Heart left ventricle (tissue), 16 donors: Measurements from ENCODE around the gene LBX1. TPM values are rescaled to one million over a fixed set of nuclear protein-coding genes. Genes with fewer than 3 reads are reported as not detected.

Experiments used
- ATAC-seq, 4 donors: fragments of 200-7000 bp; cut with Tn5 transposase; one replicate each; pipeline ENCODE4 v1.9.1; 2020 to 2022; ENCODE audit warnings: moderate library complexity in 4 of 4, mild to moderate bottlenecking in 3 of 4, moderate number of reproducible peaks in 1 of 4
- DNase-seq, 5 donors: peaks; one replicate each; pipeline ENCODE4 v3.0.0-alpha.2; 2020
- H3K27ac ChIP-seq, 12 donors: fragments of 200-600 bp; sonication (generic) in 4 of 12; one replicate each; pipeline versions ENCODE4 v1.5.0 to v1.8.0; 2016 to 2022; ENCODE audit warnings: mild to moderate bottlenecking in 2 of 12
- H3K27me3 ChIP-seq, 9 donors: fragments of 200-600 bp; sonication (generic) in 2 of 9; one replicate each; pipeline versions ENCODE4 v1.5.1 to v1.8.0; 2016 to 2022; ENCODE audit warnings: mild to moderate bottlenecking in 3 of 9
- H3K36me3 ChIP-seq, 9 donors: fragments of 200-600 bp; sonication (generic) in 2 of 9; one replicate each; pipeline versions ENCODE4 v1.5.0 to v1.8.0; 2018 to 2022; ENCODE audit warnings: mild to moderate bottlenecking in 2 of 9
- H3K4me1 ChIP-seq, 12 donors: fragments of 200-600 bp; sonication (generic) in 4 of 12; one replicate each; pipeline versions ENCODE4 v1.5.0 to v1.8.0; 2016 to 2022; ENCODE audit warnings: mild to moderate bottlenecking in 3 of 12
- H3K4me3 ChIP-seq, 12 donors: fragments of 200-600 bp; sonication (generic) in 4 of 12; one replicate each; pipeline versions ENCODE4 v1.5.0 to v1.8.0; 2017 to 2022; ENCODE audit warnings: mild to moderate bottlenecking in 9 of 12, moderate library complexity in 4 of 12
- H3K9me3 ChIP-seq, 12 donors: fragments of 200-600 bp; sonication (generic) in 4 of 12; one replicate each; pipeline versions ENCODE4 v1.5.0 to v1.8.0; 2016 to 2022; ENCODE audit warnings: mild to moderate bottlenecking in 1 of 12
- CTCF ChIP-seq, 12 donors: fragments of 200-600 bp; sonication (generic) in 4 of 12; IDR thresholded peaks; one replicate each; pipeline versions ENCODE4 v1.5.0 to v1.8.0; 2018 to 2022; ENCODE audit warnings: antibody characterized with exemption in 12 of 12, mild to moderate bottlenecking in 5 of 12
- POLR2A ChIP-seq, 2 donors: fragments of 450-650 bp; IDR thresholded peaks; one replicate each; pipeline ENCODE4 v1.6.1; 2017; ENCODE audit warnings: antibody characterized with exemption in 2 of 2, mild to moderate bottlenecking in 2 of 2, moderate library complexity in 2 of 2
- WGBS, 4 donors: extraction: QIAGEN DNeasy Blood & Tissue Kit in 2 of 4; methylation state at CpG; one replicate each; pipeline versions ENCODE4 v1.1.5 to v1.1.7; 2013 to 2018; 5-methylcytosine and 5-hydroxymethylcytosine counted together
- intact Hi-C, 10 donors: fragments of 100-400 bp; cut with DNase I; formaldehyde crosslinking; loops; one replicate each; pipeline versions ENCODE4 v1.11.1 to v1.14.2; 2022
- polyA plus RNA-seq, 2 donors: library from polyadenylated mRNA; stranded (reverse); fragments of 200-250 nt; gene quantifications; one replicate each; pipeline ENCODE4 v1.2.3, GENCODE V29; 2013
- total RNA-seq, 9 donors: library from RNA; depleted of rRNA in 2 of 9; stranded (reverse); fragments of >200 nt in 2 of 9; fragmentation: NEBNext Ultra II Directional in 3 of 9; extraction: Animal tissue kit (Norgen Biotek cat#: 25700) in 3 of 9; gene quantifications; one replicate each; pipeline versions ENCODE4 v1.1.0 to v1.2.4, GENCODE V29; 2016 to 2023
- donor health status: ischemic (EF 13 %, LVEDD 7.1; RV severe dilation, severe dysfunction).
- donor health status: healthy with polysubstance abuse.
- donor health status: DM: no; HTN: yes; CAD: no.
- donor health status: DM: no; HTN: no; CAD: no.
- donor health status: ischemic (EF 25% LVEDD 6.9; RV normal size, moderate dysfunction).
- donor health status: ischemic (EF 25% LVEDD 5.7; RV mildly dilated, moderate dysfunction).
- donor health status: healthy.
- donor health status: DM: yes; HTN: yes; CAD: no.
- donor health status: ischemic (EF 35%, LVEDD 5.7; RV mildly dilated, moderate dysfunction).
- donor health status: nonischemic (EF 11% LVEDD 7.7; RV severe dilation, severe dysfunction).
- donor health status: DM: yes; HTN: yes; CAD: no.
- donor health status: PGD.
- donor health status: ischemic (EF 29% LVEDD 5.4; RV normal size, mild dysfunction).
- donor health status: nonischemic (EF 23%, LVEDD 6.1; RV moderate dilation, normal function).

LBX1 gene
- total and polyA plus RNA-seq, 11 donors = 0.08 TPM; not detected in 10

- peaks cover 43 to 96% (median 80%) of the 10 kb centered on the region in 9 donors for H3K27me3 ChIP-seq
- H3K4me1 ChIP-seq = peaks cover 0 to 15% (median 6%) of the 10 kb centered on the region in 12 donors
- H3K36me3 ChIP-seq = no peaks in the 10 kb centered on the region
- DNase-seq (no peak), ATAC-seq (no peak)
- intact Hi-C loops = no loop called here
- no peaks in the 10 kb centered on the region for H3K9me3 ChIP-seq
- 10 to 15% (median 13%) methylated on average over 26 to 31 of the region's 31 CpGs for WGBS, 4 donors
- no peak overlapping the region for H3K4me3 ChIP-seq
- TF ChIP-seq POLR2A (IDR thresholded peaks at IDR 0.05) (no peak), CTCF (IDR thresholded peaks at IDR 0.05) (no peak)
- H3K27ac ChIP-seq = no peak overlapping the region
Measured at GRCh38 chr10:101237982-101238731, 8.9 kb upstream of the LBX1 start.

DNA sequence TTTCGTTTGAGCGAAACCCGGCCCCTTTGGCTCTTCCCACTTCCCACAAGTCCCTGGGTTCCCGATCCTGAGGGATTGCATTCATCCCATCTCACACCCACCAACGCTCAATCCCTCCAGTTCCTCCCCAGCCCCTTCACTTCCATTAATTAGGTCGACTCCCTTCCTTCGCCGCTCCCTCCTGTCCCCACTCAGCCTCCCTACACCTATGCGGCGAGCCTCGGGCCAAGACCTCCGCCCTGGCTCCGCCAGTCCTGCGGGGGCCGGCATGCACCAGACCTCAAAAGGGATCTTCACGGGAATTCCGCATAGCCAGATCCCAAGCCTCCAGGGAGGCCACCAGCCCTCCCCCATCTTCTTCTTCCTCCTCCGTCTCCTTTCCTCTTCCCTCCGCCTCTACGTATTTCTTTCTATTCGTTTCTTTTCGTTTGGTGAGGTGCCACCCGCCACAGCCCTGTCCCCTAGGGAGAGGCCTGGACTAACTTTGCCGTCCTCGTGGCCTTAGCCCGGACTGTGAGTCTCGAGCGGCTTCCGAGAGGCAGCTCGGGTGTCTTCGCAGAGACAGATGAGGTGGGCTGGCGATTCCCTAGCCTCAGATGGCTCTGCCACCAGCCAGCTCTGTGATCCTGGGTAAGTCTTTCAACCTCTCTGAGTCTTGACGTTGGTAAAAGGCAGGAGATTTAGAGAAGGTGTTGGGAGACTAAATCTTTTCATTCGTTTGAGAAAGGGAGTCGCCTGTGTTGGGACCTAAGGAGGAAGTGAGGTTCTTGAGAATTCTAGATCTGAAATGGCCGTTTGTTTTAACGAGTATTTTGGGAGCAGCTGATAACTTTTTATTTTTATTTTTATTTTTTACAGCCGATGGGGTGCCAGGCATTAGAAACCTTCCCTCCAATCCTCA lies 8.1 kb upstream of the LBX1 start:
- no peak for DNase-seq
- Histone ChIP-seq H3K36me3 (no peaks in the 10 kb centered on the region), H3K27me3 (peaks cover 51 to 98% (median 87%) of the 10 kb centered on the region in 9 donors), H3K9me3 (no peaks in the 10 kb centered on the region), H3K4me1 (peaks cover 0 to 15% (median 6%) of the 10 kb centered on the region in 12 donors), H3K4me3 (peak overlapping the region in 1 of 12 donors; percentile 5), H3K27ac (no peak overlapping the region)
- WGBS, 4 donors = 5 to 8% (median 7%) methylated on average over 38 of the region's 38 CpGs
- TF ChIP-seq CTCF (IDR thresholded peaks at IDR 0.05) (no peak), POLR2A (IDR thresholded peaks at IDR 0.05) (no peak)
- intact Hi-C loops = no loop called here
- ATAC-seq = no peak

- no peaks in the 10 kb centered on the region for H3K36me3 ChIP-seq
- intact Hi-C loops = loop anchor here in 1 of 10 donors (1.0 kb wide), 1 partner anchor 35 kb away; no protein-coding TSS in a partner anchor
- peak overlapping the region in 1 of 12 donors; percentile 5 for H3K4me3 ChIP-seq
- H3K9me3 ChIP-seq = no peaks in the 10 kb centered on the region
- TF ChIP-seq CTCF (IDR thresholded peaks at IDR 0.05) = no peak
- no peak overlapping the region for H3K27ac ChIP-seq
- WGBS, 4 donors = 3 to 6% (median 5%) methylated on average over 24 to 47 of the region's 47 CpGs
- H3K27me3 ChIP-seq = peaks cover 57 to 100% (median 91%) of the 10 kb centered on the region in 9 donors
- ATAC-seq = no peak
- DNase-seq = no peak
- H3K4me1 ChIP-seq = peaks cover 0 to 15% (median 6%) of the 10 kb centered on the region in 12 donors
Measured at GRCh38 chr10:101236376-101237080, 7.3 kb upstream of the LBX1 start.
